ENCODE measurements around the gene OR10G8. TPM values are rescaled to one million over a fixed set of nuclear protein-coding genes. Genes with fewer than 3 reads are reported as not detected.
A peak's percentile ranks its signal among the peaks of the same experiment; 100 is the strongest.

OR10G8 gene
- total RNA-seq, 1 experiment from 2014 or later: not detected

DNA sequence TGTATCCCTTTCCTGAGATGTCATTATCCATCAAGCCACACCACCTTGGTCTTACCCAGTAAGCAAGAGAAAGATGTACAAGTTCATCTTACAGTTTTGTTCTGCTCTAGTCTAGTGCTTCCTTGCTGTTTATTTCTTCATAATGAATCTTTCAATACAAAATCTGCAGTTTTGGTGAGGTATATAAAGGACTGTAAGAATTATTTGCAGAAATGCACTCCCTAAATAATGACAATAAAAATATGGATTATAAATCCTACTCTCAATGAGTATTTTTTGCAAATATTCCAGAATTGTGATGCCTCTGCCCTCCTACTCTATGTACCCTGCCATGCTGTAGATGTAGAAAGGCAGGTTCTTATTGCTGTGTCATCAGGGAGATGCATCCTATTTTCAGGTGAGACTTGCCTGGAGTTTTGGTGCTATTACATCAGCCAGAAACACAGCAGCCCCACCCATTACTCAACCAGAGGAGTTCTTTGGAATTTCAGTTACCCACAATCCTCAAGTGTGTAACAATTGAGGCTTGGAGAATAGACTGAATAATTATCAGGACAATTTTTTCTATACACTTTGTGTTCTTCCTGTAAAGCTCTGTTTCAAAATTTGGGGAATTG, 48.8 kb upstream of the OR10G8 start, which contains the start of gene OR10S1:
Gene OR10S1, minus strand, starts transcription at position 51 of the 617 bp plus-strand sequence. CDS start 117 bp downstream, outside the sequence.
- DNase-seq (ENCODE audit: low read depth, low spot score): peak; percentile 48
- Histone ChIP-seq H3K4me3 (replicated peaks in 1 of 2; ENCODE audit: low read depth in 1 of 2, low read length in 2 of 2) (no peak within 1 kb of the TSS), H3K79me2 (ENCODE audit: insufficient read depth, low read length) (no peaks in the 10 kb centered on the region), H3K9me2 (ENCODE audit: insufficient read depth) (no peaks in the 10 kb centered on the region), H4K20me1 (ENCODE audit: insufficient read depth) (no peaks in the 10 kb centered on the region), H3K4me1 (ENCODE audit: control insufficient read depth in 1 of 2, insufficient read depth in 2 of 2, low read length in 2 of 2) (no peaks in the 10 kb centered on the region), H3K9ac (ENCODE audit: low read length) (no peak within 1 kb of the TSS), H3K4me2 (ENCODE audit: low read length) (no peak within 1 kb of the TSS), H3K27me3 (ENCODE audit: insufficient read depth, low read length) (no peaks in the 10 kb centered on the region), H2AFZ (ENCODE audit: low read depth, low read length, poor library complexity, severe bottlenecking) (no peak within 1 kb of the TSS), H3K27ac (ENCODE audit: low read depth, low read length) (no peak within 1 kb of the TSS), H3K9me3 (ENCODE audit: control insufficient read depth in 1 of 2, insufficient read depth in 1 of 2, low read depth in 1 of 2, low read length in 2 of 2) (no peaks in the 10 kb centered on the region), H3K36me3 (ENCODE audit: control insufficient read depth in 1 of 2, insufficient read depth in 2 of 2, low read length in 2 of 2) (no peaks in the 10 kb centered on the region)
- intact Hi-C loops (cut with micrococcal nuclease): no loop called here
- ChIA-PET POLR2A (no interaction called here), RAD21 (ENCODE audit: low non-redundant PET in 1 of 2, low total read pairs in 2 of 2, uncharacterized antibody in 2 of 2, unreplicated experiment in 2 of 2) (no interaction called here), CTCF (no interaction called here)
- TF ChIP-seq CEBPB (IDR thresholded peaks at IDR 0.05; ENCODE audit: low read depth) (peak; percentile 89), JUND (IDR thresholded peaks at IDR 0.05) (0 out of 2 replicates have a peak, but pooled peaks have one; percentile 18), POLR2AphosphoS5 (IDR thresholded peaks at IDR 0.05; ENCODE audit: low read depth, low read length) (peak; percentile 42; the same call in 1 of the 2 replicates), ZFX (IDR thresholded peaks at IDR 0.05) (no peak), FOSL1 (IDR thresholded peaks at IDR 0.05; ENCODE audit: low read depth) (no peak), ATF3 (IDR thresholded peaks at IDR 0.05) (no peak), CBX3 (IDR thresholded peaks at IDR 0.05; ENCODE audit: low read depth) (peak; percentile 47; the same call in 1 of the 2 replicates), ELF1 (IDR thresholded peaks at IDR 0.05; ENCODE audit: borderline replicate concordance, low read depth) (no peak), SP1 (IDR thresholded peaks at IDR 0.05; ENCODE audit: low read depth) (peak; percentile 52; the same call in 1 of the 2 replicates)
- BruUV-seq (replicated peaks): no TSS peak
- ATAC-seq: no peak

DNA sequence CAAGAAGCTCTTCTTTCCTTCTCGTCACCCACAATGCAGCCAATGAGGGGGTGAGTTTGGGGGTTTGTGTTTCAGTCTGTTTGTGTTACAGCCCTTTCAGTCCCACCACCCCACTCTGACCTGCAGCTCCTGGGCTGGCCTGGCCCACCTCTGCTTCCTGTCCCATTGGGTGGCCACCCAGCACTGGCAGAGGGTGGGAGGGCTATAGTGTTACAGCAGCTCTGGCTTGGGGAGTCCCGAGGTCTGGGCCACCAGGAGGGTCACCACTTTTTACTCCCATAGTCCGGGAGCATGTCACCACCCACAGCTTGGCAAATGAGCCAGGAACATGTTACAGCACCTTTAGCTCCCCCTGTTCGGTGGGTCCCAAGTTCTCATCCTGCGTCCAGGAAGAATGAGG, 47.3 kb upstream of the OR10G8 start:
- Histone ChIP-seq H3K9me2 (ENCODE audit: insufficient read depth) (no peaks in the 10 kb centered on the region), H3K4me3 (replicated peaks in 1 of 2; ENCODE audit: low read depth in 1 of 2, low read length in 2 of 2) (no peak overlapping the region), H3K27me3 (ENCODE audit: insufficient read depth, low read length) (no peaks in the 10 kb centered on the region), H3K9me3 (ENCODE audit: control insufficient read depth in 1 of 2, insufficient read depth in 1 of 2, low read depth in 1 of 2, low read length in 2 of 2) (no peaks in the 10 kb centered on the region), H3K4me2 (ENCODE audit: low read length) (no peak overlapping the region), H3K79me2 (ENCODE audit: insufficient read depth, low read length) (no peaks in the 10 kb centered on the region), H2AFZ (ENCODE audit: low read depth, low read length, poor library complexity, severe bottlenecking) (no peak overlapping the region), H3K9ac (ENCODE audit: low read length) (no peak overlapping the region), H3K27ac (ENCODE audit: low read depth, low read length) (no peak overlapping the region), H3K36me3 (ENCODE audit: control insufficient read depth in 1 of 2, insufficient read depth in 2 of 2, low read length in 2 of 2) (no peaks in the 10 kb centered on the region), H3K4me1 (ENCODE audit: control insufficient read depth in 1 of 2, insufficient read depth in 2 of 2, low read length in 2 of 2) (no peaks in the 10 kb centered on the region), H4K20me1 (ENCODE audit: insufficient read depth) (no peaks in the 10 kb centered on the region)
- DNase-seq (ENCODE audit: low read depth, low spot score): no peak
- CTCF ChIA-PET: no interaction called here
- POLR2A ChIA-PET: no interaction called here
- RAD21 ChIA-PET (ENCODE audit: low non-redundant PET in 1 of 2, low total read pairs in 2 of 2, uncharacterized antibody in 2 of 2, unreplicated experiment in 2 of 2): no interaction called here
- intact Hi-C loops (cut with micrococcal nuclease): no loop called here
- BruUV-seq (replicated peaks): no TSS peak
- ATAC-seq: no peak
- TF ChIP-seq CBX3 (IDR thresholded peaks at IDR 0.05; ENCODE audit: low read depth) (no peak), ATF3 (IDR thresholded peaks at IDR 0.05) (no peak), FOSL1 (IDR thresholded peaks at IDR 0.05; ENCODE audit: low read depth) (no peak), SP1 (IDR thresholded peaks at IDR 0.05; ENCODE audit: low read depth) (no peak), CTCF (IDR thresholded peaks at IDR 0.05 in 2 of 3, conservative IDR thresholded peaks at IDR 0.05 in 1 of 3; ENCODE audit: borderline replicate concordance in 1 of 3, insufficient read depth in 1 of 3, low read depth in 2 of 3, low read length in 2 of 3) (no peak), POLR2AphosphoS5 (IDR thresholded peaks at IDR 0.05; ENCODE audit: low read depth, low read length) (no peak), MAX (IDR thresholded peaks at IDR 0.05) (no peak), ZNF274 (IDR thresholded peaks at IDR 0.05; ENCODE audit: low read depth, low read length) (no peak), POLR2A (IDR thresholded peaks at IDR 0.05; ENCODE audit: borderline replicate concordance, extremely low read depth, insufficient read depth, insufficient read length) (no peak), CEBPB (IDR thresholded peaks at IDR 0.05; ENCODE audit: low read depth) (no peak), JUND (IDR thresholded peaks at IDR 0.05) (no peak)
- TF ChIP-seq, protein P1, sequence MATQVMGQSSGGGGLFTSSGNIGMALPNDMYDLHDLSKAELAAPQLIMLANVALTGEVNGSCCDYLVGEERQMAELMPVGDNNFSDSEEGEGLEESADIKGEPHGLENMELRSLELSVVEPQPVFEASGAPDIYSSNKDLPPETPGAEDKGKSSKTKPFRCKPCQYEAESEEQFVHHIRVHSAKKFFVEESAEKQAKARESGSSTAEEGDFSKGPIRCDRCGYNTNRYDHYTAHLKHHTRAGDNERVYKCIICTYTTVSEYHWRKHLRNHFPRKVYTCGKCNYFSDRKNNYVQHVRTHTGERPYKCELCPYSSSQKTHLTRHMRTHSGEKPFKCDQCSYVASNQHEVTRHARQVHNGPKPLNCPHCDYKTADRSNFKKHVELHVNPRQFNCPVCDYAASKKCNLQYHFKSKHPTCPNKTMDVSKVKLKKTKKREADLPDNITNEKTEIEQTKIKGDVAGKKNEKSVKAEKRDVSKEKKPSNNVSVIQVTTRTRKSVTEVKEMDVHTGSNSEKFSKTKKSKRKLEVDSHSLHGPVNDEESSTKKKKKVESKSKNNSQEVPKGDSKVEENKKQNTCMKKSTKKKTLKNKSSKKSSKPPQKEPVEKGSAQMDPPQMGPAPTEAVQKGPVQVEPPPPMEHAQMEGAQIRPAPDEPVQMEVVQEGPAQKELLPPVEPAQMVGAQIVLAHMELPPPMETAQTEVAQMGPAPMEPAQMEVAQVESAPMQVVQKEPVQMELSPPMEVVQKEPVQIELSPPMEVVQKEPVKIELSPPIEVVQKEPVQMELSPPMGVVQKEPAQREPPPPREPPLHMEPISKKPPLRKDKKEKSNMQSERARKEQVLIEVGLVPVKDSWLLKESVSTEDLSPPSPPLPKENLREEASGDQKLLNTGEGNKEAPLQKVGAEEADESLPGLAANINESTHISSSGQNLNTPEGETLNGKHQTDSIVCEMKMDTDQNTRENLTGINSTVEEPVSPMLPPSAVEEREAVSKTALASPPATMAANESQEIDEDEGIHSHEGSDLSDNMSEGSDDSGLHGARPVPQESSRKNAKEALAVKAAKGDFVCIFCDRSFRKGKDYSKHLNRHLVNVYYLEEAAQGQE (IDR thresholded peaks at IDR 0.05; ENCODE audit: low read depth): no peak
